ELR (cell line): ENCODE measurements around the gene FBXL17.

ENCODE experiments used
- DNase-seq: peaks from one replicate; pipeline ENCODE4 v3.0.0-alpha.2; 2015; ENCODE audit warnings: low read depth

Gene FBXL17

DNA sequence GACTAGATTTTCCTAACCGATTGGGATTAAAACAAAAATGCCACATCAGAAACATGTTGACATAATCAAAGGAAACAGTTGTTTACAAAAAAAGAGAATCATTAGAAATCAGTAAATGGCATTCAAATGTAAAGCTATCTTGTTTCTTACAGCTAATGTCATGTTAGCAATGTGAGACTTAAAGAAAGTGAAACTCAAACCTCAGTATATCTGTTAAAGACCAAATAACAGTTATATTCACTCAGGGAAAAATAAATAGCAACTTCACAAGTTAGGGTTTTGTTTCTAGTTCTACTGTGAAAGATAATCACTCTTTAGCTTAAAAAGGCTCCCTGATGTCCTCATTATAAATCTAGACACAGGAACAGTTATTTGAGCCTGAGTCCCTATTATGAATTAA, 521.9 kb downstream of the FBXL17 start:
- no peak for DNase-seq

DNA sequence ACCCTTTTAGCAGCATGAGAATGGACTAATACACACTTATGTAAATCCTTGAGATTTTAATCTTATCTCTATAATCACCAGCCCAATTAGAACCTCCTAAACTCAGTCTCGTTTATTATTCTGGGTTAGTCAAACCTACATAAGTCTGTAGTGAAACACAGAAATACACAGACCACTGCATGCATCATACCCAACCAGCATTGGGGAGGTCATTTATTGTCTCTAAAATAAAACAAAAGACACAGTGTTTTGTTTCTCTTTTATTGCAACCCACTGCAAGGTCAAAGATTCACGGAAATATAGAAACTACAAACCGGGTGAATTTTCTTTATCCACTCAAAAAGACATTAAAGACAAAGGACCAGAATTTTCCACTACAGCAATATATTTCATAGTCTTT, 523.1 kb downstream of the FBXL17 start:
- DNase-seq = no peak

DNA sequence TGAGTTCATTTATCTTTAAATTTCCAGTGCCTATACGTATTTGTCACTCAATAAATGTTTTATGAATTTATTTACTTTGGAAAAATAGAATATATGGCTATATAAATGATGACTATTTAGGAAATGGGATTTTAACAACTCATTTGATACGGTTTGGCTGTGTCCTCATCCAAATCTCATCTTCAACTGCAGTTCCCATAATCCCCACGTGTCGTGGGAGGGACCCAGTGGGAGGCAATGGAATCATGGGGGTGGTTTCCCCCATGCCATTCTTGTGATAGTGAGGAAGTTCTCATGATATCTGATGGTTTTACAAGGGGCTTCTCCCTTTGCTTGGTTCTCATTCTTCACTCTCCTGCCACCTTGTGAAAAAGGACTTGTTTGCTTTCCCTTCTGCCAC, 523.6 kb downstream of the FBXL17 start:
- DNase-seq = no peak

DNA sequence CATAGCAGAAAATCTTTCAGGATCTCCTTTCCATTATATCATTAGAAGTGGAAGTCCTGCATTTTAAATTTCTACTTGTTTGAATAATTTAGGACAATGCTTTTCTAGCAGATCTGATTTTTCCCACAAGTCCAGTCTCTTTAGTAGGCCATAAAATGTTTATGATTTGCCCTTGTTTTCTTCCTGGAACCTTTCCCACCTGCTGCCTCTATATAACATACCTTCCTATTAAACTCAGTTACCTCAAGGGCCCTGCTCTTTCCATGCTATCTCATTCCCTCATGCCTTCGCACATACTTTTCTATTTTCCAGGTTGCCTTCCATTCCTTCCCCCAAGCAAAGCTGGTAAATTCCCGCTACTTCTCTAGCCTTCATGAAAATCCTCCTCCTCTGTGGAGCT, 524.1 kb downstream of the FBXL17 start:
- no peak for DNase-seq

DNA sequence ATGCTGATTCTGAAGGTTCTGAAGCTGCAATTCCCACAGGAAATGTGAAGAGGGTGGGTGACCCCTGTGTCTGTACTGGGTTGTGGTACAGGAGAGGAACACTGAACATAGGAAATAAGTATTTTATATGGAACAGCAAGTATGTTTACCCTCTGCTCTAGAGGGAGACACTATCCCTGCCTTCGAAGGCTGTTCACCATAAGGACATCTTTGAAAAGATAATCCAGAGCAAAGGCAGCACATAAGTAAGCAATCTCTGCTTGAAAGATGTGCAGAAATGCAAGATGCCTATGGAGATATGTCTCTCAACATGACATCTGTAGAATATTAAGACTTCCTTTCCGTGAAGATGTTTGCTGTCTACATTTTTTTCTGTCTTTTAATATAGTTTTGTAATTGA, 526.7 kb downstream of the FBXL17 start:
- DNase-seq = peak; percentile 24

DNA sequence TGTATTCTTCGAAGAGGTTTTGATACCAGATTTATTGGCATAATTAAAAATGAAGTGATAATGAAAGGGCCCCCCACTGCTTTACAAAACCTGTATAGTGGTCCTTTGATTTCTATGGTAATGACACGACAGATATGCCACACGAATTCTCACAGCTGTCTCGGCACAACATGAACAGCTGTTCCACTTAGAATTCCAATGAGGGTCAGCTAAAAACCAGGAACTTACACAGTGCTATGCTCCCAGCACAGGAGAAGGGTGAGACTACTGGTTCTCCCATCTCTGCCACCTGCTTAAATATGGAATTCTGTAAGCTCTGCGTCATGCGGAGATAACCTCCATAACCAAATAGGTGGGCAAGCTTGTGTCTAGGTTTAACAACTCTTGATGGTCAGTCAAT, 528.2 kb downstream of the FBXL17 start:
- no peak for DNase-seq

DNA sequence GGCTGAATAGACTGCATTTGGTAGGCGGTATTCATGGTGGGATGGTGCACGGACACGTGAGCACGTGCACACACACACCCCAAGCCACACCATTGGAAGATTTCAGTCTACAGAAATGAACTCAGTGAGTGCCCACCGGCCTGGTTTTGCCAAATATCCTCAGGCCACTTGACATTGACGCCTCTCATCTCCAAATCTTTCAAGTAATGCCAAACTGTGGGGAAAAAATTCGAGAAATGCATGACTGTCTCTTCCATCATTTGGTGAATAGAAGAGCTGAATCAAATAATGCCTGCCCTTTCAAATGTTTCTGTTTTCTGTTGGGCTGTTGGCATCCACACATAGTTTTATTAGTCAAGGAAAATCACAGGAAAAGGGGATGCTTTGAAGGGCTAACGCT, 528.9 kb downstream of the FBXL17 start:
- no peak for DNase-seq

DNA sequence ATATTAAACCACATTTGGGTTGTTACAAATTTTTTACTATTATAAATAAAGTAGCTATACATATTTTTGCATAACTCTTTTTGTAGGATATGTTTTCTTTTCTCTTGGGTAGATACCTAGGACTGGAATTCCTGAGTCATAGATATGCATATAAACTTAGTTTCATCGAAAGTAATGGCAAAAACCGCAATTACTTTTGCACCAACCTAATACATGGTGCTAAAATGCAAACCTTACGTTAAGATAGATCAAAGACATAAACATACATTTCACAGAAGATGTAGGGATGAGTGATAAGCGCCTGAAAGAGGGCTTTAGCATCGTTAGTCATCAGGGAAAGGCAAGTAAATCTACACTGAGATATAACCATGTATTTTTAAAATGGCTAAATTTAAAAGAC, 532.8 kb downstream of the FBXL17 start:
- no peak for DNase-seq

DNA sequence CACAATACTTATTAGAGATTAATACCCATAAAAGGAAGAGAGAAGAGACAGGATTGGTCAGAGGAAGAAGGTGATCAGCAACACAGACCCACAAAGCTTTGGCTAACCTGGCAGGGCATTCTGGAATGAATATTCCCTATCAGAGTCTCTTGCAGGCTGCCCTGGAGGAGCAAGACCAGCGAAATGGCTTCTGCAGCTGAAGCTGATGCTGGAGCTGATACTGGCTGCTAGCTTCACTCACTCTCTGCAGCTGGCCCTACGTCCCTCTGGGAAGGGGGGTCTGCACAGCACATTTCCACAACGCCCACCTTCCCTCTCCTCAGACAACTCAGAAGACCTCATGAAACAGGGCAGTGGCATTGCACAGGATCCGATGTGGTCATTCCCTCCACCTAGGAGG, 541.3 kb downstream of the FBXL17 start:
- DNase-seq = no peak

DNA sequence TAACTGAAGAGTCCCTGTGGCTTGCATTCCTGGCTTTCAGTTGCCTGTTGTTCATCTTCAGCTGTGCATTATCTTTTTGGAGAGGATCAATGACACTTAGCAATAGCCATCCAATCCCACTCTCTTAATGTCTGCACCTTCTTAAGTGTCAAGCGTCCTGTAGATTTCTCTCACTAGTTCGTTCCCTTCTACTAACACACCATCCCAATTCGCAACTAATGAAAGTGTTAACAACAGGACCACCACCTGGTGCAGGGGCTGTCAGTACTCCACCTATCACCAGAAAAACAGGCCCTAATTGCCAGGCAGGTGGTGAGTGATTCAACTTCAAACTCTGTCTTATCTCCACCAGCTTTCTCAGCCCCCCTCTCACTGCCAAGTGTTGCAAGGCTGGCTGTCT, 541.7 kb downstream of the FBXL17 start:
- DNase-seq = no peak

DNA sequence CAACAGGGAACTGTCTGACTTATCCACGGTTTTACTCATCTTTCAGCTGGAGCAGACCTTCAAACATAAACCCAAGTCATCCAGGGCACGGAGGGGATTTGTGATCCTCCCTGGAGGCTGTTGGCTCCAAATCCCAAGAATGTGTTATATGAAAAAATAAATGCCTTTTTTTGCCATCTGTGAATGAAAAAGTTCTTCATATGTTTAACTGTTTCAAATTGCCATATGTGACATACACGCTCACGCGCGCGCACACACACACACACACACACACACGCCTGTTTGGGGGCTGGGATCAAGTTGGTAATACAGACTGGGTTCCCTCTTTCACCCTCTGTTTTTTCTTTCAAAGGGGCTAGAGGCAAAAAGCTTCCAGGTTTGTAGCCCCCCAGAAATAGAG, 546.8 kb downstream of the FBXL17 start:
- no peak for DNase-seq

DNA sequence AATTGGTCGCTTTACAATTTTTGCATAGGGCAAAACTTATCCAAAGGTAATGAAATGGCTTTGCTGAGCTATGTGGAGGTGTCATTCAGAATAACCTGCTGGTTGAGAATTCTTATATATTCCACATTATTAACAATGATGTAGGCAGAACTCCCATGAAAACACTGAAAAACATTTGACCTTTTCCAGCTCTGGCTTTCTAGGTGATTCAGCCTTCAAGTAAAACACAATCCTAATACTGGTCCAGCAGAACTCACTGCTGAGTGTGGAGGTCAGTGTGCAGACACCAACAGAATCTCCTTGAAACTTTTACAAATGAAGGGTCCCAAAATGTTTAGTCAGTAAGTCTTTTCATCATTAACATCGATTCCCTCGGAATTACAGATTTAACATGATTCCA, 549.2 kb downstream of the FBXL17 start:
- no peak for DNase-seq

DNA sequence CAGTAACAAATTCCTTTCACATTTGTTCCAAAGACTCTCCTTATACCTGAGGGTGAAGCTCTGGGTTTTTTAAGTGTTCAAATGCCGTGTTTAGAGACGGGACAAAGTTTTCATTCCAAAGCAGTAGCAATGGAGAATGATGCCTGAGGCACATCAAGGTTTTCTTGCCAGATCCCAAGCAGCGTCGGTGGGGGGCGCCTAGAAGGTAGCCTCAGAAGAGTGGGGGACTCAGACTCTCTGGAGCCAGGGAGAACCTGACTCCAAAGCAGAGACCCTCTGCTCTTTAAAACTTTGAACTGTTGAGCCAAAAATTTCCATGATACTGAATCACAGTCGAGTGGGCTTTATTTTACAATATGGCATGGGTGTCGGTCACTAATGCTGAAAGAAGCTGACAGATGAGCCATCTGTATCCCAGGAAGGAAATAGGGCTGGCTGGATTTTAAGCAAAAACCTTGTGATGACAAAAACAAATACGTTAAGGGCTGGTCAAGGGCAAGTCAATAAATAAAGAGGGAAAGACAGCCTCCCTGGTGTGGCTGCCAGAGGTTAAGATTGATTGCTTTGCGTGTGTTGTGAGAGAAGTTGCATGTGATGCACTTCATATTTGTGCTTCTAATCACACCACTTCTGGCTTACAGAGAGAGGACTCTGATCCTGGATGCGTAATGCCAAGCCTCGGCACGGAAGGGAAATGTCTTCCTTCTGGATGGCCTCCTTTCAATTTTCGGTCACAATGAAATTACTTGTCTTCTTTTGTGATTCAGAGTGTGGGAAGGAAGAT, 550.1 kb downstream of the FBXL17 start:
- DNase-seq = peak; percentile 34

DNA sequence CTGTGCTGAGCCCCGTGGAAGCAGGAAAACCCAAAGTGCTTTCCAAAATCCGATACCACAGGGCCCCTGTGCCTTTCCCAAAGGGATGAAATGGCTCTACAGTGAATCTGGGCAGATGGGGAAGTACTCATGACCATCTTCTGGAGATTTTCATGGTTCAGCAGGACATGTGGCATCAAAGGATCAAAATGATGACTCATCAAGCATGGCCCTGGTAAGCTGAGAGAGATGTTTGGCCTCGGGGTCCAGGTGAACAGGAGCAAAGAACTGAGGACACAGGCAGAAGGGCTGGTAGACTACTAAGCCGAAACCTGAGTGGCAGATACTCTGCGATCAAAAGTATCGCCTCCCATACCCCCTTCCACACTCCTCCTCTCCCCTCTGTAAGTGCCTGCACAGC, 551.1 kb downstream of the FBXL17 start:
- no peak for DNase-seq

DNA sequence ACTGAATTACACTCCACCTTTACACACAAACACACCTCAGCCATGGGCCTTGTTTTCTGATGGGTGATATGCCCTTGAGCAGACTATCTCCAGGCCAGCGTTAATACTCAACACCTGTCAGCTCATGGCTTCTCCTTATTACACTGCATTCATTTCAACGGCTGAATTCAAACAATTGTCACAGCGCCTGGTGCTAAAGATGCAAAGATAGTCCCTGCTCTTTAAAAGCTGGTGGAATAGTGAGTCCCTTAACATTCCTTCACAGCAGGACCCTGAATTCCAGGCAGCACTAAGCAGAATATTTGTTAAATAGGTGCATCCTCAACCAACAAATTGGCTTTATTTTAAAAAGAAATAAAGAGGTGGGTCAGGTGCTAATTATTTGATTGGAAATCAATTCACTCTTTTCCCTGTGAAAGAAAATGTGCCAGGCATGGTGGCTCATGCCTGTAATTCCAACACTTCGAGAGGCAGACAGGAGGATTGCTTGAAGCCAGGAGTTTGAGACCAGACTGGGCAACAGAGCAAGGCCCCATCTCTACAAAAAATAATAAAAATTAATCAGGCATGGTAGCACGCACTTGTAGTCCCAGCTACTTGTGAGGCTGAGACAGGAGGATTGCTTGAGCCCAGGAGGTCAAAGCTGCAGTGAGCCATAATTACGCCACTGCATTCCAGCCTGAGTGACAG, 555.4 kb downstream of the FBXL17 start:
- DNase-seq = no peak

DNA sequence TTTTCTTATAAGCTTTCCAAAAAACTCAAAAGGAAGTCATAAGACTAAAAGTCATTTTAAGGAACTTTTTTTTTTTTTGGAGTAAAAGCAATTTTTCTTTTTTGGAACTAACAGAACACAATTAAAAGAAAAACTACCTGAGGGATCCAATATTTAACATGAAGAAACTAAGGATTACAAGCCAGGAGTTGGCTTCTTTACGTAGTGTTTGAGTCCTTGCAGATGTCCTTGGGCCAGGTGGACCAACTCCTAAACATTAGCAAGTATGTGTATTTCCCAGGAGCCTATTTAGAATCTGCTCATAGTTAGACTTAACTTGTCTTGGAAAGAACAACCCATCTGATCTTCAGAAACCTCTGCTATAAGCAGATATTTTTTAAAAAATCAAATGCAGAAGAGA, 557.1 kb downstream of the FBXL17 start:
- no peak for DNase-seq

DNA sequence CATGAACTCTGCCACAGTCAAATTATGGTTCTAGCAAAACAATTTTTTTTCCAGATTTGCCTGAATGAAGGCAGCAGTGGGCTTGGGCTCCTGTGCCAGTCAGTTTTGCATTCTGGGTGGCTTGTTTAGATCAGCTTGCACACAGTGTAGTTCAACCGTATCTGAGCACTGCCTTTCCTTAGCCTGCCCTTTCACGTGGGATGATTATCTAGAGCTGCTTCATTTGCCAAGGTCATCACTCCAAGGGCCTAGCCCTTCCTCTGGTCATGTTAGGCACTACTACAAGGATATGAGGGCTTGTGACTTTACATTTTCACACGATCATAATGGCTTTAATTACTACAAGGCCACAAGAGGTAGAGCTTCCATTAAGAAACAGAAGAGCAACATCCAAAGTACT, 560.6 kb downstream of the FBXL17 start:
- DNase-seq = no peak

DNA sequence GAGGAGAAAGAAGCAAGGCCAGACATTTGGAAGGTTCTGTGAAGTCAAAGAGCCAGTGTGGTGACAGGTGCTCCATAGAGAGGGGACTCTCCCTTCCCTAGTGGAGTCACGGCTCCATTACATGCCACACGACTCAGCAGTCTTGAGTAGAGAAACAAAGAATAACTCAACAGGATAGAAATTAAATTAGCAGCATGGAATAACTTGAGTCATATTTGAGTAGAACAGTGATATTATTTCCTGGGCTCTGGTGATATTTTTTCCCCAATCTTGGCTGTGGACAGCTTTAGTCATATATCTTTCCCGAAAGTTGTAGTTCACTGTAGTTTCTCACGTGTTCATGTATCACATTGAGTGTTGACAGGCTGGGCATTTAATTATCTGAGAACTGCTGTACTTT, 561.5 kb downstream of the FBXL17 start:
- DNase-seq = no peak

DNA sequence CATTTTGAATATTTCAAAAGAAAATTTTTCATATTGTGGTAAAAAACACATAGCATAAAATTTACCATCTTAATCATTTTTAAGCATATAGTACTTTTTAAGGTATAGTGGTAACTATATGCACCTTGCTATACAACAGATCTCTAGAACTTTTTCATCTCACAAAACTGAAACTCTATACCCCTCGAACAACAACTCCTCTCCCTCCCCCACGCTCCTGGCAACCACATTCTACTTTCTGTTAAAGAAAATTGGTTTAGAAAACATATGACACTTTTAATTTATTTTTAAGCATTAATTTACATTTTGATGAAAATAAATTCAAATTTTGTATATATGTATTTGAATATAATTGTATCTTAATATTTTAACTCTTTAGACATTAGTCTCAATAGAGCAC, 563.9 kb downstream of the FBXL17 start:
- no peak for DNase-seq

DNA sequence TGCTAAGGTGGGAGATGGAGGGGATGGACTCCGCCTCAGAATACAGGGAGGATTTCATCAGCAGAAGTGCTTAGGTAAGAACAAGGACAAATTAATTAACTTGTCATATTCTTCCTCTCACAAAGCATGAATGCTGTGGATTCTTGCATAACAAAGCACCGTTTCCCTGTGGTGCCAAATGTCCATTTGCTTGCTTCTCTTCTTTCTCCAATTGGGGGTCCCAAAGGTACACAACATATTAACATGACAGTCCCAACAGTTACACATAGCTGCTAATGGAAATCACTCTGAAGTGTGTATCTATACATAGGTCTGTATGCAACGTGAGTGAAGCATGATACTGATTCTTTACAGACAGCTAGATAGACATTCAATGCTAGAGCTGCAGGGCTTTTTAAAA, 564.5 kb downstream of the FBXL17 start:
- no peak for DNase-seq

DNA sequence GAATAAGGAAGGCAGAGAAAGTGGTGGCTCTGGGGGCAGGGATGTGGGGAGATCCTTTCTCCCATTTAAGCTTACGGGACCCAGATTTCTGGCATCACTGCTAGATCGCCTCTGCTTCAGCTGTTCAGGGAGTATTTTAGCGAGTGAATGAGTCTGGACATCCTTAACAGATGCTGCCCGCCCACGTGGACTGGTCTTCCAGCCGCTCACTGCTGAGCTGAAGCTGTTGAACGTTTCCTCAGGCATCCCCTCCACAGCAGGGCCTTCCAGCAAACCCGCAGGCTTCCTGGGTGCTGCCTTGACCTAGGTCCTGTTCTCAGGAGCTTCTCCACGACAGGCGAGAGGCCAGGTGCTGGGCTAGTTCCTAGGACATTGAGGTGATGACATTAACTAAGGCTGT, 566.8 kb downstream of the FBXL17 start:
- no peak for DNase-seq

DNA sequence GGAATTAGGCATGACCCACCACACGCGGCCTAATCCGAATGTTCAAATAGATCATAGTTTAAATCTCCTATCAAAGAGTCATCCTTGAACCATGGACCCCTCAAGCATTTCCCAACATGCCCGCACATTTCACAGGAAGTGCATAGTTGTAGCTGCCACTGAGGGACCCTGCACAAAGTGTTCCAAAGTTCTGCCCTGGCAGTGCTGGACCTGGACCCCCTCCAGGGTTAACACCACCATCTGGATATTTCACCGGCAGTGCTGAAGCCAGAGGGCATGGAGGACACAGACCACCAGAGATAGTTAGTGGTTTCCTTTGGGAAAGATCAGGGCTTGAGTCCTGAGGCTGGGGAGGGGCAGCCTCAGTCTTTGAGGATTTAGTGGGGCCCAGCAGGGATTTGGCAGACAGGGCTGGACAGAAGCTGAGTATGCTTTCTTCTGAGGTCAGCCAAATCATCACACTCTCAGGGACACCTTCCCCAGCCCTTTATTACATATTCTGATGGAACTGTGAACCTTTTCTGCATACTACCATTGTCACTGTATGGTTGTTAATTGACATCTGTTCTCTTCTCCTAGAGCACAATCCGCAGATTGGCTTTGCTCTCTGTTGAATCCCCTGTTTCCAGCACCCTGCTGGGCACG, 567.6 kb downstream of the FBXL17 start:
- DNase-seq = no peak

DNA sequence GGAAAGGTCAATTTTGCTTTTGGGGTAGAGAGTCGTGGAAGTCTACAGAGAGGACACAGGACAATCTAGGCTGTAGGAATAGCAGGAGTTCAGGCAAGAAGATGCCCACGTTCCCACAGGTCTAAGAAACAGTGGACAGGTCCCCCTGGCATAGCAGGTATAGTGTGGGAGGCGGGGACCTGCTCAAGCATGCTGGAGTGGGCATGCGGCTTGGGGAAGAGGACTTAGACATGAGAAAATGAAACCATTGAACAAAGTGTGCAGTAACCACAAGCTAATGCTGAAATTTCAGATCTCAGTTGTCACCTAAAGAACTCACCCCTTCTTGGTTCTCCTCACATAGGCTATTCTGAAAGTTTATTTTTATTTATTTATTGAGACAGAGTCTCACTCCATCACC, 568.3 kb downstream of the FBXL17 start:
- DNase-seq = no peak
